Uterus (tissue), 2 donors: ENCODE data around the gene P3H2.

Experiments used
- POLR2A ChIP-seq, 2 donors: fragments of 450-650 bp; IDR thresholded peaks; one replicate each; pipeline ENCODE4 v1.6.1; 2016; ENCODE audit warnings: antibody characterized with exemption in 2 of 2, mild to moderate bottlenecking in 1 of 2, moderate library complexity in 1 of 2
- TF ChIP-seq, protein P1 (sequence below), 4 experiments: fragments of 200-600 bp in 2 of 4; fragments of 450-650 bp in 2 of 4; sonication (generic) in 2 of 4; IDR thresholded peaks; one replicate each; pipeline ENCODE4 v1.5.1; 2016 to 2019; ENCODE audit warnings: antibody characterized with exemption in 4 of 4, mild to moderate bottlenecking in 2 of 4, moderate library complexity in 1 of 4

GRCh38 chr3:190003681-190004123, 117.0 kb downstream of the P3H2 start:
- TF ChIP-seq, protein P1, sequence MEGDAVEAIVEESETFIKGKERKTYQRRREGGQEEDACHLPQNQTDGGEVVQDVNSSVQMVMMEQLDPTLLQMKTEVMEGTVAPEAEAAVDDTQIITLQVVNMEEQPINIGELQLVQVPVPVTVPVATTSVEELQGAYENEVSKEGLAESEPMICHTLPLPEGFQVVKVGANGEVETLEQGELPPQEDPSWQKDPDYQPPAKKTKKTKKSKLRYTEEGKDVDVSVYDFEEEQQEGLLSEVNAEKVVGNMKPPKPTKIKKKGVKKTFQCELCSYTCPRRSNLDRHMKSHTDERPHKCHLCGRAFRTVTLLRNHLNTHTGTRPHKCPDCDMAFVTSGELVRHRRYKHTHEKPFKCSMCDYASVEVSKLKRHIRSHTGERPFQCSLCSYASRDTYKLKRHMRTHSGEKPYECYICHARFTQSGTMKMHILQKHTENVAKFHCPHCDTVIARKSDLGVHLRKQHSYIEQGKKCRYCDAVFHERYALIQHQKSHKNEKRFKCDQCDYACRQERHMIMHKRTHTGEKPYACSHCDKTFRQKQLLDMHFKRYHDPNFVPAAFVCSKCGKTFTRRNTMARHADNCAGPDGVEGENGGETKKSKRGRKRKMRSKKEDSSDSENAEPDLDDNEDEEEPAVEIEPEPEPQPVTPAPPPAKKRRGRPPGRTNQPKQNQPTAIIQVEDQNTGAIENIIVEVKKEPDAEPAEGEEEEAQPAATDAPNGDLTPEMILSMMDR (IDR thresholded peaks at IDR 0.05), result no peak
- no peak for TF ChIP-seq POLR2A (IDR thresholded peaks at IDR 0.05)
